CD4-positive, alpha-beta memory T cell (primary cell): ENCODE data around the gene C3orf38. TPM values are rescaled to one million over a fixed set of nuclear protein-coding genes. Genes with fewer than 3 reads are reported as not detected.

ENCODE experiments used
- CTCF ChIA-PET: fragments of 350-600 bp; sonication (Branson Sonifier 250); formaldehyde crosslinking; loops from one replicate; lab custom pipeline; 2021; ENCODE audit warnings: inconsistent platforms; ENCODE audit not compliant: partially characterized antibody; lab: Charles Lee
- POLR2A ChIA-PET: fragments of 350-600 bp; sonication (Branson Sonifier 250); formaldehyde crosslinking; loops from one replicate; lab custom pipeline; 2021; ENCODE audit not compliant: partially characterized antibody; lab: Charles Lee
- DNase-seq, 5 donors: peaks; one replicate each; pipeline versions ENCODE4 v3.0.0 to v3.0.0-alpha.2; 2020 to 2022; ENCODE audit warnings: mixed read lengths in 1 of 5
- H3K27ac ChIP-seq: one replicate; pipeline ENCODE4 v1.7.0; 2013; ENCODE audit warnings: low read depth, low read length
- H3K27me3 ChIP-seq: 2 replicates; pipeline ENCODE4 v1.7.0; 2013; ENCODE audit warnings: mild to moderate bottlenecking, low read length, moderate library complexity; ENCODE audit not compliant: insufficient read depth
- H3K36me3 ChIP-seq: 2 replicates; pipeline ENCODE4 v1.7.0; 2013; ENCODE audit warnings: mild to moderate bottlenecking, low read length, moderate library complexity; ENCODE audit not compliant: insufficient read depth
- H3K4me1 ChIP-seq: 2 replicates; pipeline ENCODE4 v1.7.0; 2013; ENCODE audit warnings: mild to moderate bottlenecking, low read length, moderate library complexity; ENCODE audit not compliant: insufficient read depth
- H3K4me3 ChIP-seq, 2 donors: one replicate each; pipeline ENCODE4 v1.7.0; 2013; ENCODE audit warnings: low read length in 2 of 2, mild to moderate bottlenecking in 1 of 2
- H3K9me3 ChIP-seq, 2 donors: one replicate each; pipeline ENCODE4 v1.7.0; 2013; ENCODE audit warnings: low read length in 2 of 2, control low read depth in 1 of 2; ENCODE audit not compliant: control insufficient read depth in 1 of 2
- H3K27ac Mint-ChIP-seq, 7 donors: one replicate each; pipeline ENCODE4 v1.8.0; 2020 to 2021; ENCODE audit warnings: mixed read lengths in 7 of 7, mild to moderate bottlenecking in 6 of 7, inconsistent platforms in 3 of 7, moderate library complexity in 3 of 7
- H3K27me3 Mint-ChIP-seq, 2 donors: one replicate each; pipeline ENCODE4 v1.8.0; 2020 to 2021; ENCODE audit warnings: mixed read lengths in 2 of 2
- H3K36me3 Mint-ChIP-seq, 2 donors: one replicate each; pipeline ENCODE4 v1.8.0; 2020 to 2021; ENCODE audit warnings: mixed read lengths in 2 of 2, inconsistent platforms in 1 of 2, mild to moderate bottlenecking in 1 of 2
- H3K4me1 Mint-ChIP-seq, 4 donors: one replicate each; pipeline ENCODE4 v1.8.0; 2020 to 2021; ENCODE audit warnings: mixed read lengths in 4 of 4, mild to moderate bottlenecking in 1 of 4
- H3K4me3 Mint-ChIP-seq, 8 donors: one replicate each; pipeline ENCODE4 v1.8.0; 2020 to 2021; ENCODE audit warnings: mixed read lengths in 8 of 8, mild to moderate bottlenecking in 7 of 8, moderate library complexity in 6 of 8, inconsistent platforms in 3 of 8
- H3K9me3 Mint-ChIP-seq, 8 donors: one replicate each; pipeline ENCODE4 v1.8.0; 2020 to 2021; ENCODE audit warnings: mixed read lengths in 8 of 8, mild to moderate bottlenecking in 5 of 8, inconsistent platforms in 3 of 8, moderate library complexity in 1 of 8
- intact Hi-C: fragments of 100-400 bp; cut with micrococcal nuclease; formaldehyde crosslinking; loops from one replicate; pipeline ENCODE4 v1.15.1; 2023
- polyA plus RNA-seq, 2 donors: library from polyadenylated mRNA; unstranded; fragments of 300-500 nt; fragmentation: Illumina TruSeq; gene quantifications; one replicate each; pipeline ENCODE4 v1.2.3, GENCODE V29; 2021
- total RNA-seq, 2 experiments: library from RNA; stranded (reverse); gene quantifications; one replicate each; pipeline ENCODE4 v1.2.3, GENCODE V29; 2021

C3orf38 gene
- total and polyA plus RNA-seq, 4 experiments from 2014 or later: 19.0 to 38.5 (median 30.4) TPM

GRCh38 chr3:88195951-88196434 lies 46.2 kb downstream of the C3orf38 start:
- Mint-ChIP-seq H3K4me1 (no peaks in the 10 kb centered on the region), H3K4me3 (no peak overlapping the region), H3K9me3 (no peaks in the 10 kb centered on the region), H3K27me3 (peaks cover 0 to 2% of the 10 kb centered on the region in 2 donors), H3K36me3 (no peaks in the 10 kb centered on the region), H3K27ac (peak overlapping the region in 1 of 7 donors; percentile 48)
- intact Hi-C loops: no loop called here
- no peak for DNase-seq
- H3K9me3 ChIP-seq: no peaks in the 10 kb centered on the region
- no peaks in the 10 kb centered on the region for H3K27me3 ChIP-seq
- no peaks in the 10 kb centered on the region for H3K4me1 ChIP-seq
- ChIA-PET CTCF (interaction anchor here (1.2 kb wide), 1 partner anchor 9 kb away, joined by 5 read pairs; no protein-coding TSS in a partner anchor), POLR2A (no interaction called here)
- H3K36me3 ChIP-seq: no peaks in the 10 kb centered on the region
- no peak overlapping the region for H3K27ac ChIP-seq
- H3K4me3 ChIP-seq: no peak overlapping the region

GRCh38 chr3:88198121-88198520 lies 48.4 kb downstream of the C3orf38 start:
- H3K36me3 ChIP-seq: no peaks in the 10 kb centered on the region
- Mint-ChIP-seq H3K4me3 (no peak overlapping the region), H3K36me3 (no peaks in the 10 kb centered on the region), H3K27ac (no peak overlapping the region), H3K27me3 (peaks cover 0 to 2% of the 10 kb centered on the region in 2 donors), H3K4me1 (no peaks in the 10 kb centered on the region), H3K9me3 (no peaks in the 10 kb centered on the region)
- H3K27ac ChIP-seq: no peak overlapping the region
- no peak for DNase-seq
- H3K9me3 ChIP-seq: no peaks in the 10 kb centered on the region
- ChIA-PET POLR2A (no interaction called here), CTCF (interaction anchor here (1.1 kb wide), 1 partner anchor 10 kb away, joined by 3 read pairs; no protein-coding TSS in a partner anchor)
- intact Hi-C loops: no loop called here
- no peak overlapping the region for H3K4me3 ChIP-seq
- H3K27me3 ChIP-seq: no peaks in the 10 kb centered on the region
- no peaks in the 10 kb centered on the region for H3K4me1 ChIP-seq

GRCh38 chr3:88203642-88204055 lies 53.9 kb downstream of the C3orf38 start:
- ChIA-PET CTCF (no interaction called here), POLR2A (no interaction called here)
- Mint-ChIP-seq H3K36me3 (no peaks in the 10 kb centered on the region), H3K9me3 (no peaks in the 10 kb centered on the region), H3K4me1 (no peaks in the 10 kb centered on the region), H3K4me3 (no peak overlapping the region), H3K27ac (peak overlapping the region in 1 of 7 donors; percentile 14), H3K27me3 (peaks cover 0 to 4% of the 10 kb centered on the region in 2 donors)
- intact Hi-C loops: loop anchor here (5.0 kb wide), 2 partner anchors 909 to 1979 kb away; no protein-coding TSS in a partner anchor
- Histone ChIP-seq H3K27ac (no peak overlapping the region), H3K27me3 (no peaks in the 10 kb centered on the region), H3K36me3 (no peaks in the 10 kb centered on the region), H3K4me1 (no peaks in the 10 kb centered on the region), H3K4me3 (no peak overlapping the region), H3K9me3 (no peaks in the 10 kb centered on the region)
- peak in 4 of 5 donors; percentile 17 to 33 (median 20) for DNase-seq

Other genes with a start within 250 kb of the C3orf38 start
- 100 to 1,000 TPM; 142 to 159 TPM for gene CGGBP1, start 91.0 kb upstream of the C3orf38 start, total RNA-seq
- 100 to 1,000 TPM in 1 of 2 donors, 10 to 100 TPM in 1; 94.2 to 104 TPM for gene CGGBP1, start 91.0 kb upstream of the C3orf38 start, polyA plus RNA-seq
- 10 to 100 TPM; 26.8 to 30.3 TPM for gene ZNF654, start 90.7 kb upstream of the C3orf38 start, total RNA-seq
- 10 to 100 TPM in 1 of 2 donors, 1 to 10 TPM in 1; 5.9 to 12.2 TPM for gene ZNF654, start 90.7 kb upstream of the C3orf38 start, polyA plus RNA-seq